ENCODE measurements around the gene NCOA3. TPM values are rescaled to one million over a fixed set of nuclear protein-coding genes. Genes with fewer than 3 reads are reported as not detected.

NCOA3 gene
- total RNA-seq, 1 donor: 44.5 TPM

GRCh38 chr20:47581090-47581489 lies 79.4 kb downstream of the NCOA3 start:
- no peaks in the 10 kb centered on the region for H3K36me3 ChIP-seq (ENCODE audit: insufficient read depth, low read length)
- H3K4me3 ChIP-seq (ENCODE audit: insufficient read depth, low read length): no peak overlapping the region
- peaks cover 60% of the 10 kb centered on the region for H3K79me2 ChIP-seq (ENCODE audit: insufficient read depth, low read length)
- DNase-seq (ENCODE audit: insufficient read length, low spot score, missing footprints): no peak
- H3K9me3 ChIP-seq (ENCODE audit: low read depth, low read length): no peaks in the 10 kb centered on the region
- no peak overlapping the region for H3K27ac ChIP-seq (ENCODE audit: low read depth, low read length)
- H3K27me3 ChIP-seq (ENCODE audit: insufficient read depth, low read length): no peaks in the 10 kb centered on the region
- peaks cover 13% of the 10 kb centered on the region for H3K4me1 ChIP-seq (ENCODE audit: insufficient read depth, low read length)
- TF ChIP-seq CTCF (IDR thresholded peaks at IDR 0.05; ENCODE audit: extremely low read depth, low read depth, low read length): no peak
- no peak overlapping the region for H2AFZ ChIP-seq (ENCODE audit: low read length)
- peaks cover 7% of the 10 kb centered on the region for H4K20me1 ChIP-seq (ENCODE audit: insufficient read depth, low read length)
- H3K4me2 ChIP-seq (ENCODE audit: insufficient read depth, low read length): no peak overlapping the region

- no peak for TF ChIP-seq CTCF (IDR thresholded peaks at IDR 0.05; ENCODE audit: extremely low read depth, low read depth, low read length)
- no peak overlapping the region for H3K4me3 ChIP-seq (ENCODE audit: insufficient read depth, low read length)
- peaks cover 44% of the 10 kb centered on the region for H3K79me2 ChIP-seq (ENCODE audit: insufficient read depth, low read length)
- DNase-seq (ENCODE audit: insufficient read length, low spot score, missing footprints): no peak
- no peak overlapping the region for H2AFZ ChIP-seq (ENCODE audit: low read length)
- H4K20me1 ChIP-seq (ENCODE audit: insufficient read depth, low read length): peaks cover 3% of the 10 kb centered on the region
- peaks cover 6% of the 10 kb centered on the region for H3K4me1 ChIP-seq (ENCODE audit: insufficient read depth, low read length)
- H3K4me2 ChIP-seq (ENCODE audit: insufficient read depth, low read length): no peak overlapping the region
- no peaks in the 10 kb centered on the region for H3K36me3 ChIP-seq (ENCODE audit: insufficient read depth, low read length)
- no peaks in the 10 kb centered on the region for H3K27me3 ChIP-seq (ENCODE audit: insufficient read depth, low read length)
- no peak overlapping the region for H3K27ac ChIP-seq (ENCODE audit: low read depth, low read length)
- no peaks in the 10 kb centered on the region for H3K9me3 ChIP-seq (ENCODE audit: low read depth, low read length)
These were observed 81.9 kb downstream of the NCOA3 start for GRCh38 chr20:47583551-47583950.

- Histone ChIP-seq H3K79me2 (ENCODE audit: insufficient read depth, low read length) (peaks cover 28% of the 10 kb centered on the region), H3K4me1 (ENCODE audit: insufficient read depth, low read length) (peaks cover 6% of the 10 kb centered on the region), H3K27ac (ENCODE audit: low read depth, low read length) (no peak overlapping the region), H2AFZ (ENCODE audit: low read length) (no peak overlapping the region), H3K36me3 (ENCODE audit: insufficient read depth, low read length) (no peaks in the 10 kb centered on the region), H3K9me3 (ENCODE audit: low read depth, low read length) (no peaks in the 10 kb centered on the region), H3K4me2 (ENCODE audit: insufficient read depth, low read length) (no peak overlapping the region), H3K4me3 (ENCODE audit: insufficient read depth, low read length) (no peak overlapping the region), H4K20me1 (ENCODE audit: insufficient read depth, low read length) (no peaks in the 10 kb centered on the region), H3K27me3 (ENCODE audit: insufficient read depth, low read length) (no peaks in the 10 kb centered on the region)
- no peak for DNase-seq (ENCODE audit: insufficient read length, low spot score, missing footprints)
- no peak for TF ChIP-seq CTCF (IDR thresholded peaks at IDR 0.05; ENCODE audit: extremely low read depth, low read depth, low read length)
These were observed 83.5 kb downstream of the NCOA3 start for GRCh38 chr20:47585087-47585747.

GRCh38 chr20:47586649-47587294 lies 85.1 kb downstream of the NCOA3 start:
- Histone ChIP-seq H4K20me1 (ENCODE audit: insufficient read depth, low read length) (no peaks in the 10 kb centered on the region), H2AFZ (ENCODE audit: low read length) (no peak overlapping the region), H3K36me3 (ENCODE audit: insufficient read depth, low read length) (no peaks in the 10 kb centered on the region), H3K27me3 (ENCODE audit: insufficient read depth, low read length) (no peaks in the 10 kb centered on the region), H3K4me3 (ENCODE audit: insufficient read depth, low read length) (no peak overlapping the region), H3K9me3 (ENCODE audit: low read depth, low read length) (no peaks in the 10 kb centered on the region), H3K27ac (ENCODE audit: low read depth, low read length) (no peak overlapping the region), H3K79me2 (ENCODE audit: insufficient read depth, low read length) (peaks cover 15% of the 10 kb centered on the region), H3K4me1 (ENCODE audit: insufficient read depth, low read length) (peaks cover 6% of the 10 kb centered on the region), H3K4me2 (ENCODE audit: insufficient read depth, low read length) (no peak overlapping the region)
- TF ChIP-seq CTCF (IDR thresholded peaks at IDR 0.05; ENCODE audit: extremely low read depth, low read depth, low read length): no peak
- DNase-seq (ENCODE audit: insufficient read length, low spot score, missing footprints): no peak

All from osteoblast (primary cell).